GM12873 (cell line): ENCODE measurements around the gene TMPRSS7.

Experiments used
- CTCF ChIP-seq: IDR thresholded peaks from 2 replicates; pipeline ENCODE4 v1.5.1; 2012; ENCODE audit warnings: low read depth, mild to moderate bottlenecking, moderate library complexity, low read length, control low read depth; ENCODE audit not compliant: insufficient read depth; ENCODE audit errors: missing control alignments

Gene TMPRSS7

GRCh38 chr3:112119962-112120836 lies 85.7 kb downstream of the TMPRSS7 start:
- no peak for TF ChIP-seq CTCF

- TF ChIP-seq CTCF = no peak
Measured at GRCh38 chr3:112121577-112122547, 87.3 kb downstream of the TMPRSS7 start.

- no peak for TF ChIP-seq CTCF
Measured at GRCh38 chr3:112122870-112123269, 88.3 kb downstream of the TMPRSS7 start.

GRCh38 chr3:112123548-112123947 lies 89.0 kb downstream of the TMPRSS7 start:
- no peak for TF ChIP-seq CTCF

- TF ChIP-seq CTCF = no peak
Measured at GRCh38 chr3:112124907-112125607, 90.5 kb downstream of the TMPRSS7 start.

- TF ChIP-seq CTCF = no peak
Measured at GRCh38 chr3:112126511-112126911, 92.0 kb downstream of the TMPRSS7 start.
